H1 (cell line): ENCODE measurements around the gene DNAH12. TPM values are rescaled to one million over a fixed set of nuclear protein-coding genes. Genes with fewer than 3 reads are reported as not detected.

Experiments
- CTCF ChIA-PET: fragments of 300-600 bp; sonication (Branson Sonifier 250); formaldehyde crosslinking; loops from one replicate; lab custom pipeline; 2021; ENCODE audit not compliant: partially characterized antibody; lab: Charles Lee
- POLR2A ChIA-PET: fragments of 300-600 bp; sonication (Branson Sonifier 250); formaldehyde crosslinking; loops from one replicate; lab custom pipeline; 2021; ENCODE audit warnings: inconsistent platforms; ENCODE audit not compliant: partially characterized antibody; lab: Charles Lee
- DNase-seq, 2 experiments: peaks; one replicate each; pipeline versions ENCODE4 v3.0.0 to v3.0.0-alpha.2; 2010 to 2022; ENCODE audit warnings: low spot score in 2 of 2, low read depth in 1 of 2, mixed read lengths in 1 of 2
- FAIRE-seq: peaks from 2 replicates; lab custom pipeline; 2011; peaks lifted over from hg19 to GRCh38; lab: Jason Lieb, UNC
- H2AFZ ChIP-seq: 2 replicates; pipeline ENCODE4 v1.8.1; 2012; ENCODE audit warnings: low read length, inconsistent platforms
- H2AK5ac ChIP-seq: 2 replicates; pipeline ENCODE4 v1.6.1; 2013; ENCODE audit warnings: low read depth, low read length
- H2BK120ac ChIP-seq: replicated peaks from 2 replicates; pipeline ENCODE3; 2013; ENCODE audit warnings: low read depth, low read length, inconsistent platforms
- H2BK12ac ChIP-seq: 2 replicates; pipeline ENCODE4 v1.6.1; 2013; ENCODE audit warnings: low read depth, low read length
- H2BK15ac ChIP-seq: 2 replicates; pipeline ENCODE4 v1.6.1; 2013; ENCODE audit warnings: low read length
- H2BK20ac ChIP-seq: 2 replicates; pipeline ENCODE4 v1.6.1; 2013; ENCODE audit warnings: low read length
- H2BK5ac ChIP-seq: 2 replicates; pipeline ENCODE4 v1.6.1; 2013; ENCODE audit warnings: low read depth, low read length
- H3K14ac ChIP-seq: 2 replicates; pipeline ENCODE4 v1.6.1; 2013; ENCODE audit warnings: inconsistent platforms; ENCODE audit not compliant: insufficient read length
- H3K18ac ChIP-seq: 2 replicates; pipeline ENCODE4 v1.6.1; 2013; ENCODE audit warnings: low read length; ENCODE audit errors: extremely low read depth
- H3K23ac ChIP-seq: 2 replicates; pipeline ENCODE4 v1.6.1; 2013; ENCODE audit warnings: inconsistent platforms; ENCODE audit not compliant: insufficient read length
- H3K23me2 ChIP-seq: 2 replicates; pipeline ENCODE4 v1.6.1; 2013; ENCODE audit warnings: low read depth, low read length
- H3K27ac ChIP-seq: 2 replicates; pipeline ENCODE4 v1.6.1; 2011; ENCODE audit warnings: low read depth, low read length, inconsistent platforms
- H3K27me3 ChIP-seq, 4 experiments: replicated peaks in 1 of 4; 1 replicate in 1 of 4; 2 replicates in 3 of 4; pipeline versions ENCODE4 v1.6.1 to v1.8.1; 2011 to 2013; ENCODE audit warnings: low read length in 3 of 4, mild to moderate bottlenecking in 3 of 4, inconsistent platforms in 2 of 4, mixed read lengths in 2 of 4, moderate library complexity in 1 of 4; ENCODE audit not compliant: control insufficient read depth in 3 of 4, insufficient read depth in 3 of 4; ENCODE audit errors: extremely low read depth in 1 of 4
- H3K36me3 ChIP-seq, 4 experiments: 2 replicates each; pipeline versions ENCODE4 v1.6.1 to v1.8.1; 2011 to 2013; ENCODE audit warnings: mild to moderate bottlenecking in 4 of 4, low read length in 3 of 4, moderate library complexity in 2 of 4, control low read depth in 1 of 4, inconsistent platforms in 1 of 4; ENCODE audit not compliant: insufficient read depth in 4 of 4, control insufficient read depth in 2 of 4
- H3K4ac ChIP-seq: replicated peaks from 2 replicates; pipeline ENCODE3; 2013; ENCODE audit warnings: low read length, low read depth, mixed read lengths, inconsistent platforms; ENCODE audit not compliant: insufficient read length
- H3K4me1 ChIP-seq, 4 experiments: replicated peaks in 1 of 4; 1 replicate in 1 of 4; 2 replicates in 3 of 4; pipeline versions ENCODE4 v1.6.1 to v1.8.1; 2011 to 2013; ENCODE audit warnings: low read length in 3 of 4, inconsistent platforms in 2 of 4, mixed read lengths in 1 of 4; ENCODE audit not compliant: insufficient read depth in 4 of 4, control insufficient read depth in 3 of 4
- H3K4me2 ChIP-seq, 2 experiments: 2 replicates each; pipeline versions ENCODE4 v1.6.1 to v1.8.1; 2011 to 2013; ENCODE audit warnings: low read depth in 2 of 2, low read length in 2 of 2, control low read depth in 1 of 2, inconsistent platforms in 1 of 2, mild to moderate bottlenecking in 1 of 2; ENCODE audit not compliant: insufficient read depth in 1 of 2
- H3K4me3 ChIP-seq, 4 experiments: fragments of 200-600, 300-600 bp in 1 of 4; sonication (generic), shearing (Covaris generic), sonication (Bioruptor Twin) in 1 of 4; 2 replicates each; pipeline versions ENCODE4 v1.5.1 to v1.8.1; 2011 to 2016; ENCODE audit warnings: low read length in 4 of 4, low read depth in 3 of 4, control low read depth in 2 of 4, inconsistent platforms in 2 of 4, mild to moderate bottlenecking in 2 of 4, mixed read lengths in 1 of 4, moderate library complexity in 1 of 4; ENCODE audit not compliant: insufficient read depth in 2 of 4; ENCODE audit errors: extremely low read depth in 1 of 4
- H3K56ac ChIP-seq: replicated peaks from 2 replicates; pipeline ENCODE3; 2013; ENCODE audit warnings: low read depth, mild to moderate bottlenecking, mixed read lengths, low read length, inconsistent platforms; ENCODE audit not compliant: insufficient read length
- H3K79me1 ChIP-seq: 2 replicates; pipeline ENCODE4 v1.6.1; 2013; ENCODE audit warnings: low read depth, low read length, control low read depth
- H3K79me2 ChIP-seq, 2 experiments: 2 replicates each; pipeline versions ENCODE4 v1.6.1 to v1.8.1; 2012 to 2013; ENCODE audit warnings: low read length in 2 of 2, mild to moderate bottlenecking in 2 of 2, inconsistent platforms in 1 of 2; ENCODE audit not compliant: insufficient read depth in 2 of 2, control insufficient read depth in 1 of 2
- H3K9ac ChIP-seq, 4 experiments: replicated peaks in 1 of 4; 1 replicate in 1 of 4; 2 replicates in 3 of 4; pipeline versions ENCODE4 v1.6.1 to v1.8.1; 2011 to 2013; ENCODE audit warnings: low read depth in 3 of 4, low read length in 3 of 4, control low read depth in 2 of 4, mild to moderate bottlenecking in 2 of 4, moderate library complexity in 2 of 4, inconsistent platforms in 1 of 4; ENCODE audit errors: extremely low read depth in 1 of 4
- H3K9me3 ChIP-seq, 2 experiments: 2 replicates each; pipeline versions ENCODE4 v1.6.1 to v1.8.1; 2012 to 2013; ENCODE audit warnings: mild to moderate bottlenecking in 2 of 2, moderate library complexity in 2 of 2, control low read depth in 1 of 2, inconsistent platforms in 1 of 2, low read depth in 1 of 2, low read length in 1 of 2, mixed read lengths in 1 of 2; ENCODE audit not compliant: insufficient read depth in 2 of 2
- H4K20me1 ChIP-seq, 2 experiments: replicated peaks in 1 of 2; 2 replicates each; pipeline versions ENCODE3 to v1.8.1; 2011 to 2013; ENCODE audit warnings: inconsistent platforms in 2 of 2, low read length in 2 of 2, mild to moderate bottlenecking in 1 of 2; ENCODE audit not compliant: insufficient read depth in 2 of 2, control insufficient read depth in 1 of 2
- H4K5ac ChIP-seq: 2 replicates; pipeline ENCODE4 v1.6.1; 2013; ENCODE audit warnings: low read length, low read depth, mixed read lengths, inconsistent platforms; ENCODE audit not compliant: insufficient read length
- H4K8ac ChIP-seq: 2 replicates; pipeline ENCODE4 v1.8.0; 2013; ENCODE audit warnings: mild to moderate bottlenecking, moderate library complexity, low read length, inconsistent platforms; ENCODE audit not compliant: insufficient read depth; ENCODE audit errors: extremely low read depth
- H4K91ac ChIP-seq: replicated peaks from 2 replicates; pipeline ENCODE3; 2013; ENCODE audit warnings: low read length, mixed read lengths, inconsistent platforms; ENCODE audit not compliant: insufficient read length
- BRCA1 ChIP-seq: IDR thresholded peaks from 2 replicates; pipeline ENCODE4 v1.6.1; 2012; ENCODE audit warnings: low read depth, low read length, improper control_type of control experiment
- CHD2 ChIP-seq: IDR thresholded peaks from 2 replicates; pipeline ENCODE4 v1.6.1; 2012; ENCODE audit warnings: low read length, improper control_type of control experiment
- CREB1 ChIP-seq: IDR thresholded peaks from 2 replicates; pipeline ENCODE4 v1.6.1; 2012; ENCODE audit warnings: inconsistent platforms
- JUN ChIP-seq: IDR thresholded peaks from 2 replicates; pipeline ENCODE4 v1.6.1; 2011; ENCODE audit warnings: low read depth, mild to moderate bottlenecking, improper control_type of control experiment, low read length
- KDM1A ChIP-seq: fragments of 200-600, 300-600 bp; sonication (generic); IDR thresholded peaks from 2 replicates; pipeline ENCODE4 v1.7.1; 2016; ENCODE audit warnings: mild to moderate bottlenecking, low read length, borderline replicate concordance
- KDM4A ChIP-seq: IDR thresholded peaks from one replicate; pipeline ENCODE4 v1.7.1; 2012; ENCODE audit warnings: low read depth, mild to moderate bottlenecking, moderate library complexity, low read length, inconsistent platforms; ENCODE audit not compliant: severe bottlenecking
- MAFK ChIP-seq: IDR thresholded peaks from 2 replicates; pipeline ENCODE4 v1.6.1; 2012; ENCODE audit warnings: low read depth, mild to moderate bottlenecking, improper control_type of control experiment, low read length
- POLR2A ChIP-seq, 2 experiments: IDR thresholded peaks; 1 replicate in 1 of 2; 2 replicates in 1 of 2; pipeline ENCODE4 v1.6.1; 2011; ENCODE audit warnings: low read depth in 2 of 2, low read length in 2 of 2, mild to moderate bottlenecking in 2 of 2; ENCODE audit errors: control extremely low read depth in 1 of 2
- POU5F1 ChIP-seq: IDR thresholded peaks from 2 replicates; pipeline ENCODE4 v1.6.1; 2011; ENCODE audit warnings: low read depth, mild to moderate bottlenecking, low read length, moderate library complexity
- RXRA ChIP-seq: IDR thresholded peaks from 2 replicates; pipeline ENCODE4 v1.6.1; 2011; ENCODE audit warnings: low read depth, mild to moderate bottlenecking, low read length, moderate library complexity; ENCODE audit not compliant: insufficient read depth
- SP4 ChIP-seq: IDR thresholded peaks from 2 replicates; pipeline ENCODE4 v1.6.1; 2012; ENCODE audit warnings: low read length, inconsistent platforms
- WGBS, 2 experiments: shearing (Covaris generic) in 1 of 2; methylation state at CpG; one replicate each; pipeline versions ENCODE4 v1.1.6 to v1.1.7; 2013 to 2015; ENCODE audit warnings: low lambda C conversion rate in 2 of 2, mixed read lengths in 2 of 2, inconsistent platforms in 1 of 2, low coverage in 1 of 2, missing lambda C conversion rate in 1 of 2; ENCODE audit not compliant: insufficient replicate concordance in 2 of 2, insufficient coverage in 1 of 2, insufficient read length in 1 of 2; ENCODE audit errors: extremely low coverage in 1 of 2, missing lambda C conversion rate in 1 of 2; 5-methylcytosine and 5-hydroxymethylcytosine counted together
- polyA plus RNA-seq, 7 experiments: library from polyadenylated mRNA; depleted of rRNA in 3 of 7; stranded (reverse) in 5 of 7; unstranded in 2 of 7; fragments of >200 nt in 5 of 7; fragments of 200-250 nt in 2 of 7; gene quantifications; 1 replicate in 5 of 7; 2 replicates in 1 of 7; 4 replicates in 1 of 7; pipeline versions ENCODE4 v1.2.1 to v1.2.3, GENCODE V29; 2011 to 2013; ENCODE audit warnings: missing spikeins in 2 of 7, mixed read lengths in 2 of 7
- total RNA-seq: library from RNA; stranded (reverse); fragmentation: NEBNext Ultra II Directional; extraction: Animal tissue kit (Norgen Biotek cat#: 25700); gene quantifications from 2 replicates; pipeline ENCODE4 v1.2.1, GENCODE V29; 2021
- TF ChIP-seq, protein P1 (sequence below): IDR thresholded peaks from 2 replicates; pipeline ENCODE4 v1.6.1; 2012; ENCODE audit warnings: inconsistent platforms
- TF ChIP-seq, protein P2 (sequence below): IDR thresholded peaks from 2 replicates; pipeline ENCODE4 v1.6.1; 2012; ENCODE audit warnings: low read length, inconsistent platforms

Gene DNAH12
- total and polyA plus RNA-seq, 2 of the 8 experiments (the other 6 are each of a cell fraction or from before 2014, with no cell fraction given), result not detected

DNA sequence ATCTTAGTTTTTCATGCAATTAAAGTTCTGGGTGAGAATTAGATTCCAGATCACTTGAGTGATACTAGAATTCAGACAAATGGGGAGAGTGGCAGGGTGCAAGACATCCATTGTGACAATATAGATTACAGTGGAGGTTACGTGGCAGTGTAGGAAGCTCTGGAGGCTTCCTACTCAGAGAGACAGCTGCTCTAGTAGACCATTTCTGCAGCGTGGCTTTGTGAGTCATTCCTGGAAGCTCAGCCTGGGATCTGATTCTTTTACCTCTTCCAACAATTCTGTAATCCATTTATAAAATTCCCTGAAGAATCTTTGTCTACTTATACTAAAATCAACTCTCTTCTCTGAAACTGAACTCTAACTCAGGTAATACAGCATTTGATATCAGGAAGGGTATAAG is 161.2 kb downstream of the DNAH12 start:
- H2AFZ ChIP-seq, result peak overlapping the region; percentile 76; the same call in 1 of the 2 replicates
- TF ChIP-seq JUN (no peak), POU5F1 (no peak), POLR2A (IDR thresholded peaks at IDR 0.05; ENCODE audit: control extremely low read depth in 1 of 2, low read depth in 2 of 2, low read length in 2 of 2) (no peak), SP4 (no peak), KDM4A (no peak), MAFK (no peak), KDM1A (no peak), CREB1 (no peak), RXRA (no peak), CHD2 (no peak), BRCA1 (no peak)
- TF ChIP-seq, protein P1, sequence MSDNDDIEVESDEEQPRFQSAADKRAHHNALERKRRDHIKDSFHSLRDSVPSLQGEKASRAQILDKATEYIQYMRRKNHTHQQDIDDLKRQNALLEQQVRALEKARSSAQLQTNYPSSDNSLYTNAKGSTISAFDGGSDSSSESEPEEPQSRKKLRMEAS, result no peak
- TF ChIP-seq, protein P2, sequence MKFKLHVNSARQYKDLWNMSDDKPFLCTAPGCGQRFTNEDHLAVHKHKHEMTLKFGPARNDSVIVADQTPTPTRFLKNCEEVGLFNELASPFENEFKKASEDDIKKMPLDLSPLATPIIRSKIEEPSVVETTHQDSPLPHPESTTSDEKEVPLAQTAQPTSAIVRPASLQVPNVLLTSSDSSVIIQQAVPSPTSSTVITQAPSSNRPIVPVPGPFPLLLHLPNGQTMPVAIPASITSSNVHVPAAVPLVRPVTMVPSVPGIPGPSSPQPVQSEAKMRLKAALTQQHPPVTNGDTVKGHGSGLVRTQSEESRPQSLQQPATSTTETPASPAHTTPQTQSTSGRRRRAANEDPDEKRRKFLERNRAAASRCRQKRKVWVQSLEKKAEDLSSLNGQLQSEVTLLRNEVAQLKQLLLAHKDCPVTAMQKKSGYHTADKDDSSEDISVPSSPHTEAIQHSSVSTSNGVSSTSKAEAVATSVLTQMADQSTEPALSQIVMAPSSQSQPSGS, result no peak

More for the DNA sequence above, 161.2 kb downstream of the DNAH12 start:
- no peaks in the 10 kb centered on the region for H3K79me1 ChIP-seq
- no peaks in the 10 kb centered on the region for H3K36me3 ChIP-seq
- no peak overlapping the region for H2BK12ac ChIP-seq
- no peak overlapping the region for H3K4me3 ChIP-seq
- H2BK120ac ChIP-seq, result no peak overlapping the region
- H3K27ac ChIP-seq, result no peak overlapping the region
- H3K79me2 ChIP-seq, result no peaks in the 10 kb centered on the region
- no peak overlapping the region for H4K8ac ChIP-seq
- no peak overlapping the region for H2BK20ac ChIP-seq
- CTCF ChIA-PET, result interaction anchor here (1.4 to 3.3 kb wide), 2 partner anchors 15 to 19 kb away, joined by 3 to 22 read pairs; no protein-coding TSS in a partner anchor
- DNase-seq (no peak), FAIRE-seq (no peak)
- no peak overlapping the region for H3K14ac ChIP-seq
- no peaks in the 10 kb centered on the region for H4K20me1 ChIP-seq
- H3K9ac ChIP-seq, result no peak overlapping the region
- peaks cover 0 to 2% (median 1%) of the 10 kb centered on the region in 4 experiments; a peak in 3 of 7 replicates for H3K4me1 ChIP-seq
- H3K4me2 ChIP-seq, result no peak overlapping the region
- H3K56ac ChIP-seq, result no peak overlapping the region
- no peak overlapping the region for H4K5ac ChIP-seq
- WGBS, 2 experiments, result 64% methylated on average over 2 of the region's 2 CpGs; no CpG with 5 or more reads in 1 of the 2 experiments
- H3K27me3 ChIP-seq, result no peaks in the 10 kb centered on the region
- POLR2A ChIA-PET, result no interaction called here
- no peaks in the 10 kb centered on the region for H3K9me3 ChIP-seq
- H3K4ac ChIP-seq, result no peak overlapping the region
- H3K23me2 ChIP-seq, result no peaks in the 10 kb centered on the region
- H2BK5ac ChIP-seq, result no peak overlapping the region
- H3K23ac ChIP-seq, result no peak overlapping the region
- no peak overlapping the region for H2BK15ac ChIP-seq
- no peak overlapping the region for H4K91ac ChIP-seq
- H2AK5ac ChIP-seq, result no peak overlapping the region
- no peak overlapping the region for H3K18ac ChIP-seq
